GM23338 (cell line): ENCODE results near the gene PPP2R5E. TPM values are rescaled to one million over a fixed set of nuclear protein-coding genes. Genes with fewer than 3 reads are reported as not detected.

Experiments
- ATAC-seq: fragments of 200-7000 bp; cut with Tn5 transposase; 3 replicates; pipeline ENCODE4 v1.9.1; 2020
- DNase-seq: peaks from one replicate; pipeline ENCODE4 v3.0.0-alpha.2; 2015; ENCODE audit warnings: low spot score
- H2AFZ ChIP-seq: fragments of 200-600 bp; sonication (generic); 2 replicates; pipeline ENCODE4 v1.8.0; 2016; ENCODE audit warnings: antibody characterized with exemption, mild to moderate bottlenecking, moderate library complexity
- H3F3A ChIP-seq: fragments of 200-600 bp; sonication (generic); replicated peaks from 2 replicates; pipeline ENCODE4 v1.8.0; 2017; ENCODE audit warnings: antibody characterized with exemption, mixed run types, low read depth
- H3K27ac ChIP-seq: fragments of 200-600 bp; sonication (generic); 2 replicates; pipeline ENCODE4 v1.6.1; 2016; ENCODE audit warnings: low read depth
- H3K27me3 ChIP-seq: fragments of 200-600 bp; sonication (generic); 2 replicates; pipeline ENCODE4 v1.8.0; 2016; ENCODE audit warnings: mild to moderate bottlenecking, mixed run types, moderate library complexity; ENCODE audit not compliant: insufficient read depth
- H3K36me3 ChIP-seq: fragments of 200-600 bp; sonication (generic); 2 replicates; pipeline ENCODE4 v1.8.0; 2016; ENCODE audit warnings: mild to moderate bottlenecking; ENCODE audit not compliant: insufficient read depth
- H3K4me1 ChIP-seq: fragments of 200-600 bp; sonication (generic); 2 replicates; pipeline ENCODE4 v1.8.0; 2016; ENCODE audit warnings: mild to moderate bottlenecking, moderate library complexity; ENCODE audit not compliant: insufficient read depth
- H3K4me2 ChIP-seq: fragments of 200-600 bp; sonication (generic); 2 replicates; pipeline ENCODE4 v1.7.1; 2017; ENCODE audit warnings: mixed run types
- H3K4me3 ChIP-seq: fragments of 200-600 bp; sonication (generic); 2 replicates; pipeline ENCODE4 v1.6.1; 2016; ENCODE audit warnings: mixed run types
- H3K79me2 ChIP-seq: fragments of 200-600 bp; sonication (generic); replicated peaks from 2 replicates; pipeline ENCODE4 v1.8.0; 2017; ENCODE audit warnings: mild to moderate bottlenecking; ENCODE audit not compliant: insufficient read depth
- H3K9me2 ChIP-seq: fragments of 200-600 bp; sonication (generic); 2 replicates; pipeline ENCODE4 v1.8.0; 2017; ENCODE audit not compliant: insufficient read depth
- H4K20me1 ChIP-seq: fragments of 200-600 bp; sonication (generic); replicated peaks from 2 replicates; pipeline ENCODE4 v1.8.0; 2017; ENCODE audit warnings: mild to moderate bottlenecking; ENCODE audit not compliant: insufficient read depth
- H3K27ac Mint-ChIP-seq: 2 replicates; pipeline ENCODE4 v1.8.0; 2020; ENCODE audit warnings: inconsistent platforms, mild to moderate bottlenecking, moderate library complexity, mixed read lengths
- H3K27me3 Mint-ChIP-seq: 3 replicates; pipeline ENCODE4 v1.8.0; 2022; ENCODE audit warnings: low read depth, mild to moderate bottlenecking, moderate library complexity, mixed read lengths, inconsistent platforms; ENCODE audit not compliant: insufficient read depth, poor library complexity
- H3K36me3 Mint-ChIP-seq: 3 replicates; pipeline ENCODE4 v1.8.0; 2021; ENCODE audit warnings: low read depth, mild to moderate bottlenecking, inconsistent platforms, moderate library complexity, mixed read lengths
- H3K4me1 Mint-ChIP-seq: 3 replicates; pipeline ENCODE4 v1.8.0; 2020; ENCODE audit warnings: mild to moderate bottlenecking, inconsistent platforms, mixed read lengths
- H3K4me3 Mint-ChIP-seq: 3 replicates; pipeline ENCODE4 v1.8.0; 2021; ENCODE audit warnings: moderate library complexity, mild to moderate bottlenecking, inconsistent platforms, mixed read lengths
- H3K9me3 Mint-ChIP-seq: 3 replicates; pipeline ENCODE4 v1.8.0; 2020; ENCODE audit warnings: moderate library complexity, mild to moderate bottlenecking, inconsistent platforms, mixed read lengths
- CREB1 ChIP-seq: fragments of 250-450 bp; sonication (Bioruptor Pico); IDR thresholded peaks from 2 replicates; pipeline ENCODE4 v1.5.0; 2020; ENCODE audit warnings: low read depth, mild to moderate bottlenecking, moderate library complexity
- ETS1 ChIP-seq: IDR thresholded peaks from 2 replicates; pipeline ENCODE4 v1.6.1; 2016; ENCODE audit warnings: antibody characterized with exemption
- EZH2 ChIP-seq: fragments of 200-600 bp; sonication (generic); IDR thresholded peaks from one replicate; pipeline ENCODE4 v1.8.0; 2017; ENCODE audit warnings: antibody characterized with exemption, mild to moderate bottlenecking, low read depth; ENCODE audit not compliant: unreplicated experiment
- EZH2phosphoT487 ChIP-seq: fragments of 200-600 bp; sonication (generic); IDR thresholded peaks from one replicate; pipeline ENCODE4 v1.8.1; 2018; ENCODE audit warnings: antibody characterized with exemption; ENCODE audit not compliant: unreplicated experiment
- JUNB ChIP-seq: IDR thresholded peaks from one replicate; pipeline ENCODE4 v1.6.1; 2016; ENCODE audit warnings: antibody characterized with exemption; ENCODE audit not compliant: unreplicated experiment
- NANOG ChIP-seq: IDR thresholded peaks from 2 replicates; pipeline ENCODE4 v1.6.1; 2016; ENCODE audit warnings: antibody characterized with exemption, borderline replicate concordance
- POLR2AphosphoS5 ChIP-seq: IDR thresholded peaks from 2 replicates; pipeline ENCODE4 v1.6.1; 2016; ENCODE audit warnings: antibody characterized with exemption, low read depth
- STAT1 ChIP-seq: IDR thresholded peaks from one replicate; pipeline ENCODE4 v1.6.1; 2016; ENCODE audit warnings: antibody characterized with exemption; ENCODE audit not compliant: unreplicated experiment
- ZNF114 ChIP-seq: fragments of 250-450 bp; sonication (Bioruptor Pico); IDR thresholded peaks from 2 replicates; pipeline ENCODE4 v1.5.0; 2020; ENCODE audit warnings: mild to moderate bottlenecking, moderate library complexity
- ZNF331 ChIP-seq: fragments of 250-450 bp; sonication (Bioruptor Pico); IDR thresholded peaks from 2 replicates; pipeline ENCODE4 v1.5.0; 2020; ENCODE audit warnings: low read depth, mild to moderate bottlenecking, moderate library complexity
- ZNF462 ChIP-seq: fragments of 250-450 bp; sonication (Bioruptor Pico); IDR thresholded peaks from 2 replicates; pipeline ENCODE4 v1.5.0; 2020; ENCODE audit warnings: mild to moderate bottlenecking, moderate library complexity
- polyA plus RNA-seq: library from polyadenylated mRNA; unstranded; fragments of >200 nt; fragmentation: Nextera tagmentation; extraction: Ambion mirVana; gene quantifications from 2 replicates; pipeline ENCODE4 v1.2.1, GENCODE V29; 2016
- total RNA-seq: library from RNA; depleted of rRNA; stranded (reverse); fragments of >200 nt; shearing (Covaris generic); gene quantifications from 2 replicates; pipeline ENCODE4 v1.2.3, GENCODE V29; 2014

Gene PPP2R5E
- total and polyA plus RNA-seq, 2 experiments from 2014 or later, result 40.9 to 45.5 TPM

GRCh38 chr14:63562405-63562804 lies 19.2 kb upstream of the PPP2R5E start (continued):
- no peak for TF ChIP-seq POLR2AphosphoS5

- ATAC-seq (no peak), DNase-seq (no peak)
- no peak overlapping the region for H3K4me2 ChIP-seq
- H4K20me1 ChIP-seq, result no peaks in the 10 kb centered on the region
- H3F3A ChIP-seq, result no peaks in the 10 kb centered on the region
- H3K4me3 ChIP-seq, result no peak overlapping the region
- H3K27me3 ChIP-seq, result no peaks in the 10 kb centered on the region
- TF ChIP-seq ZNF114 (CRISPR knock-in tag) (no peak), CREB1 (CRISPR knock-in tag) (no peak), EZH2 (no peak), ETS1 (no peak)
- Mint-ChIP-seq H3K4me1 (no peaks in the 10 kb centered on the region), H3K36me3 (no peaks in the 10 kb centered on the region), H3K27me3 (no peaks in the 10 kb centered on the region), H3K27ac (no peak overlapping the region), H3K4me3 (no peak overlapping the region), H3K9me3 (no peaks in the 10 kb centered on the region; the same call in 2 of the 3 replicates)
- no peak overlapping the region for H2AFZ ChIP-seq
- no peaks in the 10 kb centered on the region for H3K9me2 ChIP-seq
- no peak overlapping the region for H3K27ac ChIP-seq
- no peaks in the 10 kb centered on the region for H3K36me3 ChIP-seq
- no peaks in the 10 kb centered on the region for H3K4me1 ChIP-seq
- no peaks in the 10 kb centered on the region for H3K79me2 ChIP-seq
Measured at GRCh38 chr14:63555572-63555971, 12.4 kb upstream of the PPP2R5E start.

- Histone ChIP-seq H3F3A (no peaks in the 10 kb centered on the region), H3K27ac (no peak overlapping the region), H2AFZ (peak overlapping the region; percentile 15; the same call in 1 of the 2 replicates), H3K4me1 (no peaks in the 10 kb centered on the region), H3K79me2 (no peaks in the 10 kb centered on the region), H3K27me3 (no peaks in the 10 kb centered on the region), H3K4me3 (no peak overlapping the region), H3K4me2 (no peak overlapping the region), H4K20me1 (no peaks in the 10 kb centered on the region), H3K36me3 (no peaks in the 10 kb centered on the region), H3K9me2 (no peaks in the 10 kb centered on the region)
- Mint-ChIP-seq H3K4me3 (no peak overlapping the region), H3K27ac (no peak overlapping the region), H3K36me3 (no peaks in the 10 kb centered on the region), H3K27me3 (no peaks in the 10 kb centered on the region), H3K4me1 (no peaks in the 10 kb centered on the region), H3K9me3 (no peaks in the 10 kb centered on the region; the same call in 2 of the 3 replicates)
- ATAC-seq, result no peak
- no peak for DNase-seq
- TF ChIP-seq POLR2AphosphoS5, result no peak
- TF ChIP-seq ZNF114 (CRISPR knock-in tag), result no peak
- TF ChIP-seq CREB1 (CRISPR knock-in tag), result no peak
- TF ChIP-seq NANOG, result no peak
- no peak for TF ChIP-seq STAT1
- TF ChIP-seq ZNF331 (CRISPR knock-in tag), result no peak
- no peak for TF ChIP-seq EZH2
- no peak for TF ChIP-seq ZNF462 (CRISPR knock-in tag)
- no peak for TF ChIP-seq ETS1
- no peak for TF ChIP-seq JUNB
- no peak for TF ChIP-seq EZH2phosphoT487
Measured at GRCh38 chr14:63551332-63551731, 8.2 kb upstream of the PPP2R5E start.
